Parathyroid adenoma (tissue), 2 donors: ENCODE results near the gene SLC41A3.

ENCODE experiments used
- H2AFZ ChIP-seq: fragments of 300-600 bp; sonication (generic); one replicate; pipeline ENCODE4 v1.7.0; 2017; ENCODE audit warnings: antibody characterized with exemption, mild to moderate bottlenecking
- H3K27ac ChIP-seq: fragments of 300-600 bp; sonication (generic); one replicate; pipeline ENCODE4 v1.7.0; 2017
- H3K27me3 ChIP-seq: fragments of 300-600 bp; sonication (generic); one replicate; pipeline ENCODE4 v1.7.0; 2017; ENCODE audit warnings: low read length; ENCODE audit not compliant: control insufficient read depth, insufficient read depth
- H3K36me3 ChIP-seq: fragments of 300-600 bp; sonication (generic); one replicate; pipeline ENCODE4 v1.7.0; 2017; ENCODE audit warnings: low read length; ENCODE audit not compliant: control insufficient read depth, insufficient read depth
- H3K4me1 ChIP-seq: fragments of 300-600 bp; sonication (generic); one replicate; pipeline ENCODE4 v1.7.0; 2017; ENCODE audit warnings: control low read depth
- H3K4me2 ChIP-seq: fragments of 300-600 bp; sonication (generic); one replicate; pipeline ENCODE4 v1.7.0; 2017; ENCODE audit warnings: low read length
- H3K4me3 ChIP-seq: fragments of 300-600 bp; sonication (generic); one replicate; pipeline ENCODE4 v1.7.0; 2017; ENCODE audit warnings: low read depth, low read length
- H3K79me2 ChIP-seq: fragments of 300-600 bp; sonication (generic); one replicate; pipeline ENCODE4 v1.7.0; 2017; ENCODE audit warnings: control low read depth
- H3K9ac ChIP-seq: fragments of 300-600 bp; sonication (generic); one replicate; pipeline ENCODE4 v1.7.0; 2017; ENCODE audit warnings: mild to moderate bottlenecking
- H3K9me3 ChIP-seq: fragments of 300-600 bp; sonication (generic); one replicate; pipeline ENCODE4 v1.7.0; 2017; ENCODE audit warnings: low read length; ENCODE audit not compliant: control insufficient read depth
- TF ChIP-seq, protein P1 (sequence below): fragments of 300-600 bp; sonication (generic); IDR thresholded peaks from one replicate; pipeline ENCODE4 v1.7.0; 2017; ENCODE audit warnings: antibody characterized with exemption, mild to moderate bottlenecking
- donor health status: primary hyperparathyroidism.

Gene SLC41A3

GRCh38 chr3:126014252-126014651 is 69.7 kb downstream of the SLC41A3 start:
- Histone ChIP-seq H3K4me3 (no peak overlapping the region), H3K9me3 (no peaks in the 10 kb centered on the region), H3K79me2 (no peaks in the 10 kb centered on the region), H3K36me3 (no peaks in the 10 kb centered on the region), H3K27me3 (no peaks in the 10 kb centered on the region), H3K9ac (no peak overlapping the region), H3K4me2 (no peak overlapping the region), H2AFZ (no peak overlapping the region), H3K4me1 (no peaks in the 10 kb centered on the region), H3K27ac (no peak overlapping the region)
- TF ChIP-seq, protein P1, sequence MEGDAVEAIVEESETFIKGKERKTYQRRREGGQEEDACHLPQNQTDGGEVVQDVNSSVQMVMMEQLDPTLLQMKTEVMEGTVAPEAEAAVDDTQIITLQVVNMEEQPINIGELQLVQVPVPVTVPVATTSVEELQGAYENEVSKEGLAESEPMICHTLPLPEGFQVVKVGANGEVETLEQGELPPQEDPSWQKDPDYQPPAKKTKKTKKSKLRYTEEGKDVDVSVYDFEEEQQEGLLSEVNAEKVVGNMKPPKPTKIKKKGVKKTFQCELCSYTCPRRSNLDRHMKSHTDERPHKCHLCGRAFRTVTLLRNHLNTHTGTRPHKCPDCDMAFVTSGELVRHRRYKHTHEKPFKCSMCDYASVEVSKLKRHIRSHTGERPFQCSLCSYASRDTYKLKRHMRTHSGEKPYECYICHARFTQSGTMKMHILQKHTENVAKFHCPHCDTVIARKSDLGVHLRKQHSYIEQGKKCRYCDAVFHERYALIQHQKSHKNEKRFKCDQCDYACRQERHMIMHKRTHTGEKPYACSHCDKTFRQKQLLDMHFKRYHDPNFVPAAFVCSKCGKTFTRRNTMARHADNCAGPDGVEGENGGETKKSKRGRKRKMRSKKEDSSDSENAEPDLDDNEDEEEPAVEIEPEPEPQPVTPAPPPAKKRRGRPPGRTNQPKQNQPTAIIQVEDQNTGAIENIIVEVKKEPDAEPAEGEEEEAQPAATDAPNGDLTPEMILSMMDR: no peak

DNA sequence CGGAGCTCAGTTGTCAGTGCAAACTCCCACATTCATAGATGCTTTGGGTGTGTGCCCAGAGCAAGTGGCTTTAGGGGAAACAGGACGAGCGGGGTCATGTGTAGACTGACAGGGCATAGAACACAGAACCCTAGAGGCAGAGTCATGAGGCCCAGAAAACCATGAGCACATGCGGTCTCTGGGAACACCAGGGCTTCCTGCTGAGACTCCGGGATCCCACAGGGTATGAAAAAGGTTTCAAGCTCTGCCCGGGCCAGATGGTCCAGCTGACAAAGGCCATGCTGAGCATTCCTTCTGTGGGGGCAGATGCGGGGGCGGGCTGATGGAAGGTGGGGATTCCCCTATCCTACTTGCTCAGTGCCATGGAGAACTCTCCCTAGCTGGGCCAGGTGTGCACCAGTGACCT is 70.2 kb downstream of the SLC41A3 start:
- no peaks in the 10 kb centered on the region for H3K79me2 ChIP-seq
- no peak overlapping the region for H3K27ac ChIP-seq
- no peaks in the 10 kb centered on the region for H3K27me3 ChIP-seq
- no peaks in the 10 kb centered on the region for H3K36me3 ChIP-seq
- H2AFZ ChIP-seq: no peak overlapping the region
- no peak overlapping the region for H3K9ac ChIP-seq
- TF ChIP-seq, protein P1: no peak
- no peak overlapping the region for H3K4me3 ChIP-seq
- no peaks in the 10 kb centered on the region for H3K4me1 ChIP-seq
- no peaks in the 10 kb centered on the region for H3K9me3 ChIP-seq
- H3K4me2 ChIP-seq: no peak overlapping the region

GRCh38 chr3:126009181-126009580 is 74.7 kb downstream of the SLC41A3 start:
- TF ChIP-seq, protein P1: no peak

DNA sequence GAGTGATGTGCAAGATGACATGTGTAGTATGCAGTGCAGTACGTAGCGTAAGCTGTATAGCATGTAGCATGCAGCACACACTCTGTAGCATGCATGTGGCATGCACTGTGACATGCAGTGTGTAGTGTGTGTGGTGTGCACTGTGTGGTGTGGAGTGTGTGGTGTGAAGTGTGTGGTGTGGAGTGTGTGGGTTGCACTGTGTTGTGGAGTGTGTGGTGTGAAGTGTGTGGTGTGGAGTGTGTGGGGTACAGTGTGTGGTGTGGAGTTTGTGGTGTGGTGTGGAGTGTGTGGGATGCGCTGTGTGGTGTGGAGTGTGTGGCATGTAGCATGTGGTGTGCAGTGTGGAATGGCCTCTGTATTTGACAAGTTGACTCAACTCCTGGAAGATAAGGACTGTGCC is 75.7 kb downstream of the SLC41A3 start:
- H3K9ac ChIP-seq: no peak overlapping the region
- H3K27me3 ChIP-seq: no peaks in the 10 kb centered on the region
- TF ChIP-seq, protein P1: no peak
- H3K4me2 ChIP-seq: no peak overlapping the region
- no peak overlapping the region for H3K27ac ChIP-seq
- H2AFZ ChIP-seq: no peak overlapping the region
- H3K79me2 ChIP-seq: no peaks in the 10 kb centered on the region
- H3K9me3 ChIP-seq: no peaks in the 10 kb centered on the region
- H3K4me1 ChIP-seq: no peaks in the 10 kb centered on the region
- no peaks in the 10 kb centered on the region for H3K36me3 ChIP-seq
- no peak overlapping the region for H3K4me3 ChIP-seq

More at GRCh38 chr3:126009181-126009580, 74.7 kb downstream of the SLC41A3 start:
- Histone ChIP-seq H3K4me1 (no peaks in the 10 kb centered on the region), H3K79me2 (no peaks in the 10 kb centered on the region), H3K9ac (no peak overlapping the region), H3K36me3 (no peaks in the 10 kb centered on the region), H3K4me3 (no peak overlapping the region), H3K27ac (no peak overlapping the region), H3K27me3 (no peaks in the 10 kb centered on the region), H3K4me2 (no peak overlapping the region), H2AFZ (no peak overlapping the region), H3K9me3 (no peaks in the 10 kb centered on the region)

DNA sequence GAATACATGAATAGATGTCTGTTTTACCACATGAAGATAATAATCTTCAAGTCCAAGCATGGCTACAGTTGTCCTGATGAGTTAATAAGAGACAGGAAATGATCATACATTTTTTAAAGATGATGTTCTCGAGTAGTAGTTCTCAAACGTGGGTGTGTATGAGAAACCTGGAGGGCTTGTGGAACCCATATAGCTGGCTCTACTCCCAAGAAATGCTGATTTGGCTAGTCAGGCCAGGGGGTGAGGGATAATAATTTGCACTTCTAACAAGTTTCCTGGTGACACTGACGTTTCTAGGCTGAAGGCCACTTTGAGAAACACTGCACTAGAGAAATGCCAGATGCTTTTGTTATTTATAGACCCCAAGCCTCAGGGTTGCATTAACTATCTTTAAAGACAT is 78.0 kb downstream of the SLC41A3 start:
- no peaks in the 10 kb centered on the region for H3K79me2 ChIP-seq
- no peaks in the 10 kb centered on the region for H3K9me3 ChIP-seq
- H3K36me3 ChIP-seq: no peaks in the 10 kb centered on the region
- H3K4me3 ChIP-seq: no peak overlapping the region
- H3K4me1 ChIP-seq: no peaks in the 10 kb centered on the region
- H3K27ac ChIP-seq: no peak overlapping the region
- H3K27me3 ChIP-seq: no peaks in the 10 kb centered on the region
- no peak overlapping the region for H2AFZ ChIP-seq
- H3K4me2 ChIP-seq: no peak overlapping the region
- TF ChIP-seq, protein P1: no peak
- H3K9ac ChIP-seq: no peak overlapping the region
